ENCODE results near the gene HSF5. TPM values are rescaled to one million over a fixed set of nuclear protein-coding genes. Genes with fewer than 3 reads are reported as not detected.

HSF5 gene
- total and polyA plus RNA-seq, 2 of the 13 experiments (the other 11 are each of a cell fraction or from before 2014, with no cell fraction given): not detected

DNA sequence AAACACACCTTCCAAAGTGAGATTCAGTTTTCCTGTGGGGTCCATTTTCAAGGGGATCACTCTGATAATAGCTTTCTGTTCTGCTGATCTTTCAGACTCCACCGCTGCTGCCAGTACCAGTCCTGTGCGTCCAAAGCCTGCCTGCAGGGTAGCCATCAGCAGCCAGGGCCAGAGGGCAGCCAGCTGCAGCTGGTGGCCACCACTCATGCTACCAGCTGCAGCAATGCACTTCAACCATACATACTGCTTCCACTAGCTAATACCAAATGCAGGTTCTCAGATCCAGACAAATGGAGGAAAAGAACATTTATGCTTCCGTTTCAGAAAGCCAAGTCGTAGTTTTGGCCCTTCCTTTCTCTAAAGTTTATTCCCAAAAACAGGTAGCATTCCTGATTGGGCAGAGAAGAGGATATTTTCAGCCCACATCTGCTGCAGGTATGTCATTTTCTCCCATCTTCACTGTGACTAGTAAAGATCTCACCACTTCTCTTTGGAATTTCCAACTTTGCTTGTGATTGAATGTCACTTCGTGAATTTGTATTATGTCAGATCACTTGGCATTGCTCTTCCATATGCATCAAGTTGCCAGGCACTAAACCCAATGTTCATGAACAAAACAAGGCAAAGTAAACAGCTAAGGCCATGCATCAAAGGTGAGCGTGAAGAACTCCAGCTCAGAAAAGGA, 72.7 kb downstream of the HSF5 start (continued):
- TF ChIP-seq, protein P1, sequence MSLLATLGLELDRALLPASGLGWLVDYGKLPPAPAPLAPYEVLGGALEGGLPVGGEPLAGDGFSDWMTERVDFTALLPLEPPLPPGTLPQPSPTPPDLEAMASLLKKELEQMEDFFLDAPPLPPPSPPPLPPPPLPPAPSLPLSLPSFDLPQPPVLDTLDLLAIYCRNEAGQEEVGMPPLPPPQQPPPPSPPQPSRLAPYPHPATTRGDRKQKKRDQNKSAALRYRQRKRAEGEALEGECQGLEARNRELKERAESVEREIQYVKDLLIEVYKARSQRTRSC (CRISPR knock-in tag; IDR thresholded peaks at IDR 0.05; ENCODE audit: low read depth): 0 out of 2 replicates have a peak, but pooled peaks have one; percentile 29
- TF ChIP-seq KLF12 (CRISPR knock-in tag; IDR thresholded peaks at IDR 0.05; ENCODE audit: borderline replicate concordance): peak; percentile 23; the same call in 1 of the 2 replicates
- 0 out of 2 replicates have a peak, but pooled peaks have one; percentile 36 for TF ChIP-seq ZNF143 (CRISPR knock-in tag; IDR thresholded peaks at IDR 0.05)
- no peak for TF ChIP-seq MAFF (IDR thresholded peaks at IDR 0.05; ENCODE audit: low read depth, low read length)
- TF ChIP-seq, protein P2, sequence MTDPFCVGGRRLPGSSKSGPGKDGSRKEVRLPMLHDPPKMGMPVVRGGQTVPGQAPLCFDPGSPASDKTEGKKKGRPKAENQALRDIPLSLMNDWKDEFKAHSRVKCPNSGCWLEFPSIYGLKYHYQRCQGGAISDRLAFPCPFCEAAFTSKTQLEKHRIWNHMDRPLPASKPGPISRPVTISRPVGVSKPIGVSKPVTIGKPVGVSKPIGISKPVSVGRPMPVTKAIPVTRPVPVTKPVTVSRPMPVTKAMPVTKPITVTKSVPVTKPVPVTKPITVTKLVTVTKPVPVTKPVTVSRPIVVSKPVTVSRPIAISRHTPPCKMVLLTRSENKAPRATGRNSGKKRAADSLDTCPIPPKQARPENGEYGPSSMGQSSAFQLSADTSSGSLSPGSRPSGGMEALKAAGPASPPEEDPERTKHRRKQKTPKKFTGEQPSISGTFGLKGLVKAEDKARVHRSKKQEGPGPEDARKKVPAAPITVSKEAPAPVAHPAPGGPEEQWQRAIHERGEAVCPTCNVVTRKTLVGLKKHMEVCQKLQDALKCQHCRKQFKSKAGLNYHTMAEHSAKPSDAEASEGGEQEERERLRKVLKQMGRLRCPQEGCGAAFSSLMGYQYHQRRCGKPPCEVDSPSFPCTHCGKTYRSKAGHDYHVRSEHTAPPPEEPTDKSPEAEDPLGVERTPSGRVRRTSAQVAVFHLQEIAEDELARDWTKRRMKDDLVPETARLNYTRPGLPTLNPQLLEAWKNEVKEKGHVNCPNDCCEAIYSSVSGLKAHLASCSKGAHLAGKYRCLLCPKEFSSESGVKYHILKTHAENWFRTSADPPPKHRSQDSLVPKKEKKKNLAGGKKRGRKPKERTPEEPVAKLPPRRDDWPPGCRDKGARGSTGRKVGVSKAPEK (CRISPR knock-in tag; IDR thresholded peaks at IDR 0.05; ENCODE audit: borderline replicate concordance): 0 out of 2 replicates have a peak, but pooled peaks have one; percentile 95
- TF ChIP-seq, protein P3, sequence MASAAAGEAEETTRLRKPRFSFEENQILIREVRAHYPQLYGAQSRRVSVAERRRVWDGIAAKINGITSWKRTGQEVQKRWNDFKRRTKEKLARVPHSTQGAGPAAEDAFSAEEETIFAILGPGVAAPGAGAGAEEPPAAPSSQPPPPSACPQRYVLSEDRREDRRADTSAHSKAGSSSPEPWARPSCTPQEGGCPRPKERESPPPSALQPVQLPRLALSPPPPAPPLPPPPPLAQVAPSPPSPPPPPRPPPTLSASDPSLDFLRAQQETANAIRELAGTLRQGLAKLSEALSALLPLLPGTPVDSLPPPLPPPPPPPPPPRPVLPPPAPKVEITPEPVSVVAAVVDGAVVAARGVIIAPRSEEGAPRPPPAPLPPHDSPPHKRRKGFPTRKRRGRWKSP (CRISPR knock-in tag; IDR thresholded peaks at IDR 0.05): peak; percentile 66; the same call in 1 of the 2 replicates
- peak; percentile 12; the same call in 1 of the 2 replicates for TF ChIP-seq NR2C2 (CRISPR knock-in tag; IDR thresholded peaks at IDR 0.05; ENCODE audit: borderline replicate concordance)
- peak; percentile 46; the same call in 1 of the 2 replicates for TF ChIP-seq ZNF441 (CRISPR knock-in tag; IDR thresholded peaks at IDR 0.05; ENCODE audit: borderline replicate concordance)
- peak; percentile 15; the same call in 1 of the 2 replicates for TF ChIP-seq MED1 (CRISPR knock-in tag; IDR thresholded peaks at IDR 0.05)
- TF ChIP-seq RXRB (CRISPR knock-in tag; IDR thresholded peaks at IDR 0.05; ENCODE audit: borderline replicate concordance): no peak
- TF ChIP-seq, protein P4, sequence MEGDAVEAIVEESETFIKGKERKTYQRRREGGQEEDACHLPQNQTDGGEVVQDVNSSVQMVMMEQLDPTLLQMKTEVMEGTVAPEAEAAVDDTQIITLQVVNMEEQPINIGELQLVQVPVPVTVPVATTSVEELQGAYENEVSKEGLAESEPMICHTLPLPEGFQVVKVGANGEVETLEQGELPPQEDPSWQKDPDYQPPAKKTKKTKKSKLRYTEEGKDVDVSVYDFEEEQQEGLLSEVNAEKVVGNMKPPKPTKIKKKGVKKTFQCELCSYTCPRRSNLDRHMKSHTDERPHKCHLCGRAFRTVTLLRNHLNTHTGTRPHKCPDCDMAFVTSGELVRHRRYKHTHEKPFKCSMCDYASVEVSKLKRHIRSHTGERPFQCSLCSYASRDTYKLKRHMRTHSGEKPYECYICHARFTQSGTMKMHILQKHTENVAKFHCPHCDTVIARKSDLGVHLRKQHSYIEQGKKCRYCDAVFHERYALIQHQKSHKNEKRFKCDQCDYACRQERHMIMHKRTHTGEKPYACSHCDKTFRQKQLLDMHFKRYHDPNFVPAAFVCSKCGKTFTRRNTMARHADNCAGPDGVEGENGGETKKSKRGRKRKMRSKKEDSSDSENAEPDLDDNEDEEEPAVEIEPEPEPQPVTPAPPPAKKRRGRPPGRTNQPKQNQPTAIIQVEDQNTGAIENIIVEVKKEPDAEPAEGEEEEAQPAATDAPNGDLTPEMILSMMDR (CRISPR knock-in tag; IDR thresholded peaks at IDR 0.05): 0 out of 2 replicates have a peak, but pooled peaks have one; percentile 20
- 0 out of 2 replicates have a peak, but pooled peaks have one; percentile 5 for TF ChIP-seq SOX5 (CRISPR knock-in tag; IDR thresholded peaks at IDR 0.05; ENCODE audit: borderline replicate concordance)
- TF ChIP-seq ZNF782 (CRISPR knock-in tag; IDR thresholded peaks at IDR 0.05; ENCODE audit: borderline replicate concordance): no peak; the same call in 1 of the 2 replicates
- TF ChIP-seq, protein P5, sequence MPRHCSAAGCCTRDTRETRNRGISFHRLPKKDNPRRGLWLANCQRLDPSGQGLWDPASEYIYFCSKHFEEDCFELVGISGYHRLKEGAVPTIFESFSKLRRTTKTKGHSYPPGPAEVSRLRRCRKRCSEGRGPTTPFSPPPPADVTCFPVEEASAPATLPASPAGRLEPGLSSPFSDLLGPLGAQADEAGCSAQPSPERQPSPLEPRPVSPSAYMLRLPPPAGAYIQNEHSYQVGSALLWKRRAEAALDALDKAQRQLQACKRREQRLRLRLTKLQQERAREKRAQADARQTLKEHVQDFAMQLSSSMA (CRISPR knock-in tag; IDR thresholded peaks at IDR 0.05): 0 out of 2 replicates have a peak, but pooled peaks have one; percentile 47
- TF ChIP-seq SIX4 (CRISPR knock-in tag; IDR thresholded peaks at IDR 0.05): no peak
- TF ChIP-seq NKX3-1 (CRISPR knock-in tag; IDR thresholded peaks at IDR 0.05): 0 out of 2 replicates have a peak, but pooled peaks have one; percentile 20
- peak; percentile 91 for TF ChIP-seq MLLT10 (CRISPR knock-in tag; IDR thresholded peaks at IDR 0.05)
- TF ChIP-seq ZMYM3 (CRISPR knock-in tag; IDR thresholded peaks at IDR 0.05): 0 out of 2 replicates have a peak, but pooled peaks have one; percentile 58
- peak; percentile 98 for TF ChIP-seq RBM22 (optimal IDR thresholded peaks at IDR 0.05; ENCODE audit: low read length)
- TF ChIP-seq, protein P6, sequence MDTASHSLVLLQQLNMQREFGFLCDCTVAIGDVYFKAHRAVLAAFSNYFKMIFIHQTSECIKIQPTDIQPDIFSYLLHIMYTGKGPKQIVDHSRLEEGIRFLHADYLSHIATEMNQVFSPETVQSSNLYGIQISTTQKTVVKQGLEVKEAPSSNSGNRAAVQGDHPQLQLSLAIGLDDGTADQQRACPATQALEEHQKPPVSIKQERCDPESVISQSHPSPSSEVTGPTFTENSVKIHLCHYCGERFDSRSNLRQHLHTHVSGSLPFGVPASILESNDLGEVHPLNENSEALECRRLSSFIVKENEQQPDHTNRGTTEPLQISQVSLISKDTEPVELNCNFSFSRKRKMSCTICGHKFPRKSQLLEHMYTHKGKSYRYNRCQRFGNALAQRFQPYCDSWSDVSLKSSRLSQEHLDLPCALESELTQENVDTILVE (CRISPR knock-in tag; IDR thresholded peaks at IDR 0.05): peak; percentile 55; the same call in 1 of the 2 replicates

Data from HepG2 (cell line).